SW 1271 (cell line): Measurements from ENCODE around the gene DYNC1LI1.

ENCODE experiments used
- DNase-seq, 2 experiments: peaks; one replicate each; lab custom pipeline; 2025; lab: John Stamatoyannopoulos, UW

Gene DYNC1LI1

DNA sequence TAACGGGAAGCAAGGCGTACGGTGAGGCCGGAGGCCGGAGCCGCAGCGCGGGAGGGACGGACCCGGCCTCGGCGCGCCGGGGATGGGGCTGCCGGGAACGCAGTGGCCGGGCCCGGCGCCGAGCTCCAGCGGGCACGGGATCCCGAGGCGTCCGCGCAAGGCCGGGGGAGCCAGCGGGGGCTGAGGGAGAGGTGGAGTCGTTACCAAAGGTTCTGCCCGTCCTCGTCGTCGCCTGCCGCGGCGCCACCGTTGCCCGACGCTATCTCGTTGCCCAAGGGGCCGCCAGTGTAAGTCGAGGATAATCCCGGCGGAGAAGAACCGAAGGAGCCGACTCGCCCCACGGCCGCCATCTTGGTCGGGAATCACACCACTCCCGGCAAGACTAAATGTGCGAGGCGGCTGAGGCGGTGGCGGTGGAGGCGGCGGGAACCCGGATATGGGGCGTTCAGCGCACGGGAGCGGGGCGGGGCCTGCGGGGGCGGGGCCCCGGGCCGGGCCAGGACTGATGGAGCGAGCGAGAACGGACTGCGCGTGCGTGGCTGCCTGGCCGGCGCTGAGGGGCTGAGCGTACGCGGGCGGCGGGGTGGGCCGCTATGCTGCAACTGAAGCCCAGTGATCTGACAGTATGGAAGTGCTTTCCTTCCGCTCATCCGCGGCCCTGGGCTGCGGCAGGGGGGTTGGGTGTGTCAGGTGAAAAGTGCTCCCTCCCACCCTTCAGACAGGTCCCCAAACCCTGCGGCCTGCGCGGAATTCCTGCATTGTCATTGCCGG lies at the start of gene DYNC1LI1:
TSS of gene DYNC1LI1 (minus strand) at position 438 of the 771 bp plus-strand sequence. CDS start at position 350, 88 bp downstream.
- peak; percentile 82 to 93 for DNase-seq

GRCh38 chr3:32619395-32619794 lies 48.7 kb upstream of the DYNC1LI1 start:
- no peak for DNase-seq

GRCh38 chr3:32616267-32616962 lies 45.8 kb upstream of the DYNC1LI1 start:
- no peak for DNase-seq

DNA sequence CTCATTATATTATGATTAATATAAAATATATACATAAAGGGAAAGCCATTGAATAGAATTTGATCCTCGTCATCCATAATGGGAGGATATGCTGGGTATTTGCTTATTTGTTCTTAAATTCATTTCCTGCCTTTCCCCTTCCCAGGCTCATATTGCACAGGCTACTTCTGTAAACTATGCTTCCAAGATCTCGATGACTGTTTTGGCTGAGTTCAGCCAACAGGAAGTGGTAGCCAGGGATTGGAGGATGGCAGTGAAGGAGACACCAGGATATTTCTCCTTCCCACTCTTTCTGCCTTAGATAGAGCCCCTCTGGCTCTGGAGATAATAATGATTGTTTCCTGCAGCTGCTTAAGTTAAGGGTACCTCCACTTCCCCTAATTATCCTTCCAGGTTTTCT lies 44.3 kb upstream of the DYNC1LI1 start:
- DNase-seq: no peak

- DNase-seq: no peak
Observed at GRCh38 chr3:32613183-32613582, 42.5 kb upstream of the DYNC1LI1 start.

GRCh38 chr3:32612547-32612946 lies 41.9 kb upstream of the DYNC1LI1 start:
- DNase-seq: no peak

DNA sequence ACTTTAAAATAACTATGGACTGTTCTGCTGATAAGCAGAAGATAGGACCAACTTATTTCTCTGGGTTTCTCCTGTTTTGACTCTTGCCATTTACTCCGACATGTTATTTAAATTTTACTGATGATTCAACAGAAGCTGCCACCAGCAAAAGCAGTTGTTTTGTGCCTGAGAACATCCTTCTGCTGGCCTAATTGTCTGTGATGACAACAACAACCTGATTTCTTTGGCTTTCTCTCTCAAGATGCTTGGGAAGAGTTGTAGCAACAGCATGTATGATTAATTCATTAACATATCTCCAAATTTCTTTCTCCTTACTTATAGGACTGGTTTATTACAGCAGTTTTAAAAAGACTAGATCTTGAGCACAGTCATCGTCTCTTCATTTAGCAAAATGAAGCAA lies 36.9 kb upstream of the DYNC1LI1 start:
- no peak for DNase-seq

DNA sequence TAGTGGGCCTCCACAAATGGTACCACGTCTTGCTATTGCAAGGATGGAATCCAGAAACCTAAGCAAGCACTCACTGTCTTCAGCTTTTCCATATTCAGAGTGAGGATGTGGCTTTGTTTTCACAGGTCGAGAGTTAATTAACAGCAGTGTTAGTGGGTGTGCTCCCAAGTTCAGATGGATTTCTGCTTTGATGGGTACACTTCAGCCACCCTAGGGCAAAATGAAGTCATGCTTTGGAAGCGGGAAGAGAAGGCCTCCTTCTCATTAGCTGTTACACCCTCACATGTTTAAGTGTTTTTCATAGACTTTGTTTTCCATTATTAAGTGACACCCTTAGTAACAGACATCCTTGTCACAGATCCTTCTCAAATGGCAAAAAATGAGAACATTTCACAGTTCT lies 36.3 kb upstream of the DYNC1LI1 start:
- no peak for DNase-seq

DNA sequence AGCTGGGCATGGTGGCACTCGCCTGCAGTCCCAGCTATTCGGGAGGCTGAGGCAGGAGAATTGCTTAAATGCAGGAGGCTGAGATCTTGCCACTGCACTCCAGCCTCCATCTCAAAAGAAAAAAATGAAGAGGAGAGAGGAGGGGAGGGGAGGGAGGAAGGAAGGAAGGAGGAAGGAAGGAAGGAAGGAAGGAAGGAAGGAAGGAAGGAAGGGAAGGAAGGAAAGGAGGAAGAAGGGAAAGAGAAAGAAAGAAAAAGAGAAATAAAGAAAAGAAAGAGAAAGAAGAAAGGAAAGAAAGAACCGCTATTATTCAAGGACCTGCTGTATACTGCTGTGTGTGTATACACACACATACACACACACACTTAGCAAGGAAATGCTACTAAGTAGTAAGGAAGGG lies 35.6 kb upstream of the DYNC1LI1 start:
- DNase-seq: no peak

GRCh38 chr3:32603064-32603463 lies 32.4 kb upstream of the DYNC1LI1 start:
- DNase-seq: no peak

DNA sequence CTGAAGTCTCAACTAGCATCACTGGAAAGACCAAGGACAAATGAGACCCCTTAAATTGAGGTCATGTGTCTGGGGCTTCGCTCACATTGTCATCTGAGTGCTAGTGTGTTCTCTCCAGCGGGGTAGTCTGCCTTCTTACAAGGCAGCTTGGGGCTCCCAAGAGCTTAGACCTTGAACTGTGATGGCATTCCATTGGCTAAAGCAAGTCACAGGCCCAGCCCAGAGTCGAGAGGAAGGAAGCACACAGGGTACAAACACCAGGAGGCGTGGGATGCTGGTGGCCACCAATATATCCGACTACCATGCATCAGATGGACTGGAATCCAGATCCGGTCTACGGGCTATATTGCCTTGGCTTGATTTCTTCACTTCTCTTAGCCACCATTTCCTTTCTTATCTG lies 31.5 kb upstream of the DYNC1LI1 start:
- DNase-seq: no peak

GRCh38 chr3:32601722-32602121 lies 31.1 kb upstream of the DYNC1LI1 start:
- no peak for DNase-seq

GRCh38 chr3:32597656-32598055 lies 27.0 kb upstream of the DYNC1LI1 start:
- no peak for DNase-seq

DNA sequence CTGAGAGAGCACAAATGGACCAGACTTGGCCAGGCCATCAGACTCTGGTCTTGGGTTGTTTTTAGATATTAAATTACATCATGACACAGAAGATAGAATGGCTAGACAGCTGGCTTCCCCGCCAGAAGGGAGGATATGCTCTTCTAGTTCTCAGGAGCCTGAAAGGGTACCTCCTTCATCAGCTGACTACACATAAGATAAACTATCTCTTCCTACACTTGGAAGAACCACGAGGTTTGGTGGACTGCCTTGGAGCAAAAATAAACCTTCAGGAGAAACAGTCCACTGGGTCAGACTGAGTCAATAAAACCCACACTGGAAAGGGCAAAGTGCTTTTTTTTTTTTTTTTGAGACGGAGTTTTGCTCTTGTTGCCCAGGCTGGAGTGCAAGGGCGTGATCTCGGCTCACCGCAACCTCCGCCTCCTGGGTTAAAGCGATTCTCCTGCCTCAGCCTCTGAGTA lies 26.3 kb upstream of the DYNC1LI1 start:
- no peak for DNase-seq

- DNase-seq: no peak
Observed at GRCh38 chr3:32596282-32596908, 25.7 kb upstream of the DYNC1LI1 start.

GRCh38 chr3:32595323-32595722 lies 24.7 kb upstream of the DYNC1LI1 start:
- no peak for DNase-seq

- DNase-seq: no peak
Observed at GRCh38 chr3:32593903-32594525, 23.4 kb upstream of the DYNC1LI1 start.

DNA sequence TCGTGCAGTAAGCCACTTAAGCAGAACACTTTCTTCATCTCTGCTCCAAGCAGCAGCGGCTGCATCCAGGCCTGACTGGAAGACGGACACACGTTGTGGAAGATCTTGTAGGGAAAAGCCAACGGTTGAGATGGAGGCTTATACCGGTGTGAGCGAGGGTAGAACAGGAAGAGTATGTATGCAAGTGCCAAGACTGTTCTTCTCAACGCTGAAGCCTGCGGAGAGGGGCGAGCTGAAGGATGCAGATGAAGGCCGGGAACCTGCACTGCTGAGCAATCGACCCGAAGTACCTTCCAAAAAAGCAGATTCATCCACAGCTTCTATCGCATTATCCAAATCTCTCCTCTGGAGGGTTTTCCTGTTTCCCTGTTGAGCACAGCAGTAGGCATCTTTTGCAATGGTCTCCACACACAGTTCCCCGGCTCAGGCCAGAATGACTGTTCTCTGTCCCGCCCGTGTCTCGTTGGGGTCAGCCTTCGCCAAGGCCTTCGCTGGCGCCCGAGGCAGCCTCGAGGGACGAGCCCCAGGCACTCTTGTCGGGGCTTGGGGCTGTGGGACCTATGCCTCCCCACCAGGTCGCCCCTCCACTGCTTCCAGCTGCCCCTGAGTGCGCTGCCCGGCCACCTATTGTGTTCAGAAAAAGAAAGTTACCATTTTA lies 22.2 kb upstream of the DYNC1LI1 start:
- no peak for DNase-seq

GRCh38 chr3:32592011-32592410 lies 21.4 kb upstream of the DYNC1LI1 start:
- no peak for DNase-seq

DNA sequence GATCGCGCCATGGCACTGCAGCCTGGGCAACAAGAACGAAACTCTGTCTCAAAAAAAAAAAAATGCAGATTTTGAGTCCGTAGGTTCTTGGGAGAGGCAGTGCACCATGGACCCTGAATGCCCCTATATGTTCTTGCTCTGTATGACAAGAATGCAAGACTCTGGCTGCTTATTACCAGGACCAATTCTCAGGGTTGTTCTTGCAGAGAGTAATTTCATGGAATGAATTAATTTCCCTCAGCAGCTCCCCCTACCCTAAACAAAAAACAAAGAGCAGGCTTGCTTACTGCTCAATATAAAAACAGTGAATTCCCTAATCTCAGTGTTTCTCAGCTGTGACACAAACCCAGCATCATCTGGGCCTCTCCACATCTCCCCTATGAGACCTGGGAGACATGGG lies 20.5 kb upstream of the DYNC1LI1 start:
- no peak for DNase-seq

GRCh38 chr3:32586356-32586755 lies 15.7 kb upstream of the DYNC1LI1 start:
- no peak for DNase-seq

GRCh38 chr3:32584660-32585059 lies 14.0 kb upstream of the DYNC1LI1 start:
- DNase-seq: no peak
